GM10248 (cell line): ENCODE data around the gene NINJ1.
A peak's percentile ranks its signal among the peaks of the same experiment; 100 is the strongest.

ENCODE experiments used
- CTCF ChIA-PET: fragments of 300-600 bp; sonication (Branson Sonifier 250); formaldehyde crosslinking; extraction: SDS; loops from one replicate; lab custom pipeline; 2021; ENCODE audit warnings: antibody characterized with exemption; lab: Yijun Ruan, JAX
- POLR2A ChIA-PET: fragments of 350-650 bp; sonication (Branson Sonifier 250); formaldehyde crosslinking; extraction: SDS; loops from one replicate; lab custom pipeline; 2020; ENCODE audit warnings: antibody characterized with exemption; lab: Yijun Ruan, JAX
- DNase-seq: peaks from one replicate; pipeline ENCODE4 v3.0.0; 2012; ENCODE audit errors: extremely low spot score
- CTCF ChIP-seq: IDR thresholded peaks from 2 replicates; pipeline ENCODE4 v1.5.1; 2012; ENCODE audit warnings: mild to moderate bottlenecking, low read depth; ENCODE audit errors: extremely low read depth, missing control alignments, control extremely low read depth

NINJ1 gene

GRCh38 chr9:93122721-93123221 lies 11.3 kb downstream of the NINJ1 start:
- ChIA-PET POLR2A (interaction anchor here (0.8 kb wide), 1 partner anchor 9 kb away, joined by 4 read pairs; no protein-coding TSS in a partner anchor), CTCF (interaction anchor here (16.5 kb wide), 1 partner anchor 15 kb away, joined by 174 read pairs; no protein-coding TSS in a partner anchor)
- no peak for TF ChIP-seq CTCF
- no peak for DNase-seq

GRCh38 chr9:93121316-93122241 lies 12.5 kb downstream of the NINJ1 start:
- ChIA-PET CTCF (interaction anchor here (16.5 kb wide), 1 partner anchor 14 kb away, joined by 174 read pairs; no protein-coding TSS in a partner anchor), POLR2A (no interaction called here)
- DNase-seq = no peak
- no peak for TF ChIP-seq CTCF

- ChIA-PET CTCF (interaction anchor here (1.1 to 16.5 kb wide), 3 partner anchors 9 to 14 kb away, joined by 3 to 174 read pairs (median 26); no protein-coding TSS in a partner anchor), POLR2A (interaction anchor here (0.9 to 1.2 kb wide), 2 partner anchors 8 to 26 kb away, joined by 3 to 5 read pairs; no protein-coding TSS in a partner anchor)
- DNase-seq = no peak
- no peak for TF ChIP-seq CTCF
Observed at GRCh38 chr9:93120846-93121315, 13.2 kb downstream of the NINJ1 start.

GRCh38 chr9:93119953-93120845 lies 13.9 kb downstream of the NINJ1 start:
- POLR2A ChIA-PET = interaction anchor here (0.9 to 1.2 kb wide), 3 partner anchors 9 to 25 kb away, joined by 3 to 5 read pairs (median 4); partner anchors contain the start of gene NINJ1
- no peak for TF ChIP-seq CTCF
- peak; percentile 87 for DNase-seq
- CTCF ChIA-PET = interaction anchor here (0.8 to 16.5 kb wide), 10 partner anchors 10 to 163 kb away, joined by 3 to 174 read pairs (median 4); no protein-coding TSS in a partner anchor

GRCh38 chr9:93119703-93119952 lies 14.4 kb downstream of the NINJ1 start:
- no peak for DNase-seq
- ChIA-PET CTCF (interaction anchor here (0.8 to 16.5 kb wide), 9 partner anchors 10 to 163 kb away, joined by 3 to 174 read pairs (median 4); no protein-coding TSS in a partner anchor), POLR2A (interaction anchor here (0.9 to 1.2 kb wide), 2 partner anchors 14 to 24 kb away, joined by 4 to 5 read pairs; partner anchors contain the start of gene NINJ1)
- TF ChIP-seq CTCF = no peak
